Embryonic facial prominence (tissue), 1 donor: Measurements from ENCODE around the gene RAB27A.
"Not testable (repeated sequence)": the region's sequence is repeated elsewhere in the genome, so short reads cannot be mapped to it uniquely, and the experiment has no call there.

Experiments used
- DNase-seq: peaks from one replicate; pipeline ENCODE4 v3.0.0-alpha.2; 2016; ENCODE audit errors: extremely low spot score

Gene RAB27A

GRCh38 chr15:55281517-55282228 lies 7.9 kb downstream of the RAB27A start:
- DNase-seq, result no peak

GRCh38 chr15:55280589-55280988 lies 9.0 kb downstream of the RAB27A start:
- not testable (repeated sequence) for DNase-seq

DNA sequence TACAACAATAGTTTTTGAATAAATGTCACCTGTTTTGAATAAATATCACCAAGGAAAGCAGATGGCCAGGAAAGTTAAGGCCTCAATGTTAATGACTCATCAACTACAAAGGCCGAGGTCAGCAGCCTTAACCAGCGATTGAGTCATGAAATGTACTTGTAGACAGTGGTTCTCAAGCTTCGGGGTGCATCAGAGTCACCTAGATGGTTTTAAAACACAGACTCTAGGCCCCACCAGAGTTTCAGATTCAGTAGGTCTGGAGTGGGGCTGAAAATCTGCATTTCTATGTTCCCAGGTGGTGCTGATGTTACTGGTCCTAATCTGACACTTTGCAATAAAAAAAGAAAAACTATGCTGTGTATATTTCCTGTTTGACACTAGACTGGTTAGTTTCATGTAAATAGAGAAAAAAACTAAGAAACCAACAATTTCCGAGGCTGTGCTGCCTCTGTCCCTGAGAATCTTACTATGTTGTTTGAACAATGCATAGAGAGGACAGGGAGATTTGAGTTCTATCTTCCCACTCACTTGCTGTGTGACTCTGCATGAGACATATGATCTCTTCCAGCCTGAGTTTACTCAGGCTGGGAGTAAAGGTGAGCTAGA lies 9.8 kb downstream of the RAB27A start:
- no peak for DNase-seq

GRCh38 chr15:55279100-55279745 lies 10.4 kb downstream of the RAB27A start:
- no peak for DNase-seq

DNA sequence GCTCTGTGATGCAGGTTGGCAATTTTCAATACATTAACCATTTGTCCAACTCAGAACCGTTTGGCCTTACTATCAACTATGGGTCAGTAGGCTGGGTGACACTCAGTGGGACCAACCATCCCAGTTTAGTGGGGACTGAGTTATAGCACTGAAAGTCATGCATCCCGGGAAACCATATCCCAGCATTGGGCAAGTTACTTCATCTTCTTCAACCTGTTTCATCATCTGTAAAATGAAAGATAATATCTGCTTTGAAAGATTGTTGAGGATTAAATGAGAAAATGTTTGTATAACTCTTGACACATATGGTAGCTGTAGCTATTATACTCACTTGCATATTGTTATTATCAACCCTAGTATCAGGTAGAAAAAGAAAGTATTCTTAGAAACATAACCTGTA lies 11.9 kb downstream of the RAB27A start:
- no peak for DNase-seq

DNA sequence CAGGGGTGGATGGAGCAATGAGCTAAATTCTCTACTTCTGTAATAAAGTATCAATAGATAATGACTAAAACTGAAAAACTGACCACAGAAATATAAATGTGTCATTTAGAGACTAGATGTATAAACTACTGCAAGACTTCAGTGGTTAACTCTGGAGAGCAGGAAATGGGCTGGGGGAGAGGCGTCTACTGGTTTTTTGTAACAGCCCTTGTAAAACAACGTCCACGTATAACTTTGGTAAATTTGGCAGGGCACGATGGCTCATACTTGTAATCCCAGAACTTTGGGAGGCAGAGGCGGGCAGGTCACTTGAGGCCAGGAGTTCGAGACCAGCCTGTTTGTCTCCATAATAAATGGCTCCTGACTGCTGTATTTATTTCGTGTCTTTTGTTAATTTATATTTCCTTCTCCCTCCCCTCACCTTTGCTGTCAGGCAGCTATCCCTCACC lies 12.5 kb downstream of the RAB27A start:
- DNase-seq, result no peak

- DNase-seq, result no peak
Observed at GRCh38 chr15:55276324-55276723, 13.3 kb downstream of the RAB27A start.

DNA sequence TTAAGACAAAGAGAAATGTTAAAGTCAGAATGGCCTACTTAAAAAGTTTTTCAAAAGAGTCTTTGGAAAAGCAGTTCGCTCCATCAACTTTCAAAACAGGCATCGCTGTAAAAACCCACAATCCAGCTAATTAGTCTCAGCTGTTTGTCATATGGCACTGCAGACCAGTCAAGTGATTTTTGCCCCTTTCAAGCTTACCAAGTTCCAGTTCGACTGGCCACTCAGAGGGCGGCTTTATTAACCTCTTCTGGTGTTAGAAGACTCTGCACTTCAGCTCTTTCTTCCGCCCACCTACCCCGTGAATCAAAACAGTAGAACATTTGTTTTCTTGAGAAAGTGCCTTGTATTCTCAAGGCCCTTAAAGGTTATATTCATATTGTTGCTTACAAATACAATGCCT lies 19.3 kb downstream of the RAB27A start:
- no peak for DNase-seq

DNA sequence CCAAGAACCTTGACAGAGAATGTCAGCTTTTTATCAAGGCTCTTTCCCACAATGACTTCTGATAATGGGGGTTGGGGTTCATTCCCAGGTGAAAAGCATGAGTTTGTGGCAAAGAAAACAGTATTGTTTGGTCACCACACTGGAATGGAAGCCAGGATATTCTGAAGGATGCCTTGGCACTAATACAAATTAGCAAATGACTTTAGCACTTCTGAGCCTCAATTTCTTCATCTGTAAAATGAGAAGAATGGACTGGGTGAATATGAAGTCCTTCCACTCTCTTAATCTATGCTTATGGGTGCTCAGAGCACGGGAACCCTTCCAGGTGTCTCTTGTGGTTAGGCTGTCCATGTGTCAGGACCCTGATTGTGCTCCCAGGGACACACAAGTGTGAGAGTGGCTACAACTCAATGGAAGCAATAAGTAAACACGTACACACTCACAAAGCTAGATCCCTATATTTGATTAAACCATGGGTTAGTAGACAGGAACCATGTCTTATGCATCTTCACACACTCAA lies 21.4 kb downstream of the RAB27A start:
- DNase-seq, result no peak

DNA sequence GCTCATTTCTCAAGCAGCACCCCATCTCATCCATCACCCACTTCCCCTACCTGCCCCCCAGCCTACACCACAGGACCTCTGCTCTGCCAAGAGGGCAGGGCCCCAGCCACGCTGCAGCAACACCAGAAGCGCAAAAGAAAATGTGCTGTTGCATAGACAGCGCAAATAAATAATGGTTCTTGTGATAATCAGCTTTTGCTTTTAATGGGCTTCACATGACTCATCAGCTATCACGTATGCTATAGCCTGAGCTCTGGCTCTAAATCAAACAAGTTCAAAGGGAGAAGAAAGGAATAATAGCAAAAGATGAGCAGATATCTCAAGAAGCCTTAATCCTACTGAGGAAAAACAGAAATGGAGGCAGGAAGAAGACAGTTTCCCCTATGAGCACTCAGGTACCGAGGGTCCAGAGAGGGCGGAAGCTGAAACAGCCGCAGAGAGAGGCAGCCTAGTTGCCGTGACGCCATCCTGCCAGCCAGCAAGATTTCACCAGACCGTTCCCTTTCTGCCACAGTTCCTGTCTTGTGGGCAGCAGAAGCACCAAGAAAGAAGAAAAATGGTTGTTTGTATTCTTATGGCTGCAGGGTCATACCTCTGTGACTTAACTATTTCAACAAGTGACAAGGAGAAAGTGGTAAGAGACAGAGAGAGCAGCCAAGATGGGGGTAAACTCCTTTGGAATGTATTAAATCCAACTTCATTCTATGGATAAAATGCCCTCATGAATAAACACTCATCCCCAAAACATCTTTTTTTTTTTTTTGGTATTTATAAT lies 22.0 kb downstream of the RAB27A start:
- no peak for DNase-seq

GRCh38 chr15:55266547-55266946 lies 23.1 kb downstream of the RAB27A start:
- no peak for DNase-seq

GRCh38 chr15:55260562-55261131 lies 29.0 kb downstream of the RAB27A start:
- no peak for DNase-seq

GRCh38 chr15:55257938-55258337 lies 31.7 kb downstream of the RAB27A start:
- no peak for DNase-seq

DNA sequence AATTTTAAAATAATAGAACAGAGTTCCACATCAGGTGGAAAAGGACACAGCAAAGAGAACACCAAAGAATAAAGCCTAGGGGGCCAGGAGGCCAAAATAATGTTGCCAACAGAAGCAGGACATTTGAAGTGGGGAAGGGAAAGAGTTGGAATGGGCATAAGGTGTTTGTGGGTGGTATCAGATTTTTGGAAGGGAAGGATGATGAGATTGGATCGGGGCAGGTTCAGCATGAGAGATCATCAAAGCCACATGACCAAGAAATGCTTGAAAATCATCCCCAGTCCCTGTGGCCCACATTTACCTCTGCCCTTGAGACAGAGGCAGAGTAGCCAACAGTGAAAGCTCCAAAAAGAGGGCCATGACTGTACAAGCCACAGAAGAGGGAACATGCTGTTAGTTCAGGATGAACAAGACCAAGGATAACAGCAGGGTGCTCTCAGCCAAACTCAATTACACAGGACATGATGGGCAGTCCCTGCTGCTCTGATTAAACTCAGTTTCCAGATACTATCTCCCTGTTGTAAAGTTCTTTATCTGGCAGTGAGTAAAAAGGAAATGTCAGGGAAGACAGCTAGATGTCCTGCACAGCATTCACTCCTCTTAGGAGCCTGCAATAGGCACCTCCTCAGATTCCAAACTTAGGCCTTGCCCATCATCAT lies 32.5 kb downstream of the RAB27A start:
- no peak for DNase-seq

GRCh38 chr15:55256281-55257011 lies 33.2 kb downstream of the RAB27A start:
- no peak for DNase-seq

DNA sequence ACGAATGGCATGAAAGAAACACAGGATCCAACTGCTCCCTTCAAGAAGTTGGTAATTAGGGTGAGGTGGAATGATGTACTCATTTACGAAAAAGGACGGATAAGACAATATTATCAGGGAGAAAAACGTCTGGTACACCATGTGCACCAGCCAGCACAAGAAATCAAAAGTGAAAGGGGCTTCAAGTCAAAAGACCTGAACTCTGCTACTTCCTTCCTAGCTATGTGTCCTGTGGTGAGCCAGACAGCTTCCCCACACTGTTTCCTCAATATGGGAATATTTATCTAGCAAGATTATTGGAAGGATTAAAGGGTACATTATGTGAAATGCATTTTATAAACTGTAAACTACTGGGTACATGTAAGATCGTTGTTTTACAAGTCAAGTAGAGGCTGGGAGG lies 33.9 kb downstream of the RAB27A start:
- DNase-seq, result no peak

- no peak for DNase-seq
Observed at GRCh38 chr15:55254916-55255679, 34.5 kb downstream of the RAB27A start.

DNA sequence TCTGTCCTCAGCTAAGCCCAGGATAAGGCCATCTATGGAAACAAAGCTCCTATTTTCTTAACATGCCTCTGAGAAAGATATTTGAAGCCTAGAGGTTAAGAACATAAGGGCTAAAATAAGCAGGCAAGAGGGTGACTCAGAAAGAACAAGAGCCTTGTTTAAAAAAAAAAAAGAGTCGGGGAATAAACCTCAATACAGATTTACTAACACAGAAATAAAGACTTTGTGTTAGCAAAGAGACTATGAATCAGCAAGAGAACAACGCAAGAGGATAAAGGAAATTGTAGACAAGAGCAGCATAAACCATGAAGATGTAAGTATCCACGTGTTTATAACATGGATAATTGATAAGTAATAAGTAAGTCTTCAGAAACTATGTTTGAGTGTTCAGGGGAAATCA lies 36.0 kb downstream of the RAB27A start:
- DNase-seq, result no peak

DNA sequence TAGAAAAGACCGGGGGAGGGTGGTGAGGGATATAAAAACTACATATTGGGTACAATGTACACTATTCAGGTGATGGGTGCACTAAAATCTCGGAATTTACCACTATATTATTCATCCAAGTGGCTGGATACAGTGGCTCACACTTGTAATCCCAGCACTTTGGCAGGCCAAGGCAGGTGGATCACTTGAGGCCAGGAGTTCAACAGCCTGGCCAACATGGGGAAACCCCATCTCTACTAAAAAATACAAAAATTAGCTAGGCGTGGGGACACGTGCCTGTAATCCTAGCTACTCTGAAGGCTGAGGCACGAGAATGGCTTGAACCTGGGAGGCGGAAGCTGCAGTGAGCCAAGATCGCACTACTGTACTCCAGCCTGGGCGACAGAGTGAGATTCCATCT lies 37.4 kb downstream of the RAB27A start:
- not testable (repeated sequence) for DNase-seq

DNA sequence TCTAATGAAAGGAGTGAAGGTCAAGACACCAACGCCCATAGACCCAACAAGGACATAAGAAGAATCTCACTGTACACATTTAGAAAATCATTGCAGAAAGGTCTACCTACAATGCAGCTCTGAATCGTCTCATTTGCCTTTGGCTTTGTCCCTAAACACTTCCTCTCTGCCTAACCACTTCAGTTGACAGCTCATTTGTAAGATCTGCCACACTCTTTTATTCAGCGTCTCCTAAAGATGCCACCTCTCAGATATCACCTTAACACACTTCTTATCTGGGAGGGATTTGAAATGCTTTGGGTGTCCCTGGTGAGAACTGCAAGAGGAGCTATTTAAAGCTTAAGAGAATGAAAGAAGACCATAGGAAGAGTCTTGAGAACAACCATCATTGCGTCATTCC lies 38.7 kb downstream of the RAB27A start:
- DNase-seq, result no peak
